ENCODE results near the gene BPIFB3.

DNA sequence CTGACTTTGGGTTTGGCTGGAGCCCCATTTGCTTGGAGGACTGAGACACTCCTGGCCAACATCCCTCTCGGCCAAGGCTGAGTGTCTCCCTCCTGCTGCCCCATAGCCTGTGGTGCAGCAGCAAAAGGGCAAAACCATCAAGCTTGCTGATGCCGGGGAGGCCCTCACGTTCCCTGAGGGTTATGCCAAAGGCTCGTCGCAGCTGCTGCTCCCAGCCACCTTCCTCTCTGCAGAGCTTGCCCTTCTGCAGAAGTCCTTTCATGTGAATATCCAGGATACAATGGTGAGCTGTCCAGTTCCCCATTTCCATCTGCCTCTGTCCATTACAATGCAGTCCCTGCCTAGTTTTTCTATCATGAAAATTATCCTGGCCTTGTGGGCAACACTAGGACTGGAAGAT lies 16.2 kb upstream of the BPIFB3 start:
- no peak for TF ChIP-seq CTCF (IDR thresholded peaks at IDR 0.05)
- no peak for TF ChIP-seq POLR2A (IDR thresholded peaks at IDR 0.05)

All from Peyer's patch (tissue), 4 donors.